CD4-positive, alpha-beta T cell treated with Interleukin-4 for 4 hours (primary cell): ENCODE data around the gene RTP5.

Experiments
- DNase-seq: peaks from one replicate; pipeline ENCODE4 v3.0.0-alpha.2; 2020

RTP5 gene

GRCh38 chr2:241890524-241891235 lies 21.2 kb downstream of the RTP5 start:
- no peak for DNase-seq

GRCh38 chr2:241891315-241891987 lies 21.9 kb downstream of the RTP5 start:
- no peak for DNase-seq

GRCh38 chr2:241891988-241892298 lies 22.4 kb downstream of the RTP5 start:
- DNase-seq = no peak

GRCh38 chr2:241892299-241893137 lies 23.0 kb downstream of the RTP5 start:
- no peak for DNase-seq

GRCh38 chr2:241893265-241893664 lies 23.7 kb downstream of the RTP5 start:
- DNase-seq = no peak

GRCh38 chr2:241894056-241894641 lies 24.6 kb downstream of the RTP5 start:
- DNase-seq = no peak

GRCh38 chr2:241894681-241895426 lies 25.3 kb downstream of the RTP5 start:
- no peak for DNase-seq

- no peak for DNase-seq
These were observed 25.8 kb downstream of the RTP5 start for GRCh38 chr2:241895427-241895711.

GRCh38 chr2:241895712-241896641 lies 26.4 kb downstream of the RTP5 start:
- no peak for DNase-seq

- DNase-seq = no peak
These were observed 27.2 kb downstream of the RTP5 start for GRCh38 chr2:241896746-241897201.

GRCh38 chr2:241897231-241897916 lies 27.8 kb downstream of the RTP5 start:
- no peak for DNase-seq

GRCh38 chr2:241898463-241899270 lies 29.1 kb downstream of the RTP5 start:
- no peak for DNase-seq

GRCh38 chr2:241900251-241901017 lies 30.9 kb downstream of the RTP5 start:
- DNase-seq = no peak

GRCh38 chr2:241901018-241901380 lies 31.5 kb downstream of the RTP5 start:
- DNase-seq = no peak

GRCh38 chr2:241901500-241902351 lies 32.2 kb downstream of the RTP5 start:
- DNase-seq = no peak

- DNase-seq = no peak
These were observed 32.9 kb downstream of the RTP5 start for GRCh38 chr2:241902357-241902991.

GRCh38 chr2:241903121-241904010 lies 33.8 kb downstream of the RTP5 start:
- no peak for DNase-seq
